Measurements from ENCODE around the gene C5AR1. TPM values are rescaled to one million over a fixed set of nuclear protein-coding genes. Genes with fewer than 3 reads are reported as not detected.

Gene C5AR1
- total and polyA plus RNA-seq, 3 donors from 2014 or later, result 3.5 to 6.1 (median 3.9) TPM

GRCh38 chr19:47348819-47349795, 39.4 kb downstream of the C5AR1 start, which contains the start of gene DHX34:
DHX34 (plus strand) TSS chr19:47349315; CDS start chr19:47353031, 3,716 bp downstream.
- H3K9me3 ChIP-seq, result no peaks in the 10 kb centered on the region
- H3K27me3 ChIP-seq, result no peaks in the 10 kb centered on the region
- peak; percentile 98 for DNase-seq
- no peaks in the 10 kb centered on the region for H3K36me3 ChIP-seq (ENCODE audit: low read depth, missing control alignments)
- peak within 1 kb of the TSS; percentile 71 to 73 for H3K4me3 ChIP-seq
- WGBS, 2 donors, result 3% methylated on average over 47 to 62 of the region's 63 CpGs
- H3K4me1 ChIP-seq, result peaks cover 8% of the 10 kb centered on the region
- peak within 1 kb of the TSS; percentile 10 to 57 for H3K27ac ChIP-seq
- peak; percentile 99 to 100 (median 100) for TF ChIP-seq CTCF (IDR thresholded peaks at IDR 0.05)
- TF ChIP-seq POLR2A (IDR thresholded peaks at IDR 0.05), result no peak
- intact Hi-C loops (cut with DNase I; ENCODE audit: low total_unique reads), result no loop called here

- no peaks in the 10 kb centered on the region for H3K36me3 ChIP-seq (ENCODE audit: low read depth, missing control alignments)
- no peak overlapping the region for H3K27ac ChIP-seq
- intact Hi-C loops (cut with DNase I; ENCODE audit: low total_unique reads), result no loop called here
- no peaks in the 10 kb centered on the region for H3K9me3 ChIP-seq
- H3K4me1 ChIP-seq, result peaks cover 8% of the 10 kb centered on the region
- TF ChIP-seq POLR2A (IDR thresholded peaks at IDR 0.05) (no peak), CTCF (IDR thresholded peaks at IDR 0.05) (no peak)
- H3K4me3 ChIP-seq, result no peak overlapping the region
- no peak for DNase-seq
- 76 to 87% methylated on average over 6 of the region's 6 CpGs for WGBS, 2 donors
- H3K27me3 ChIP-seq, result no peaks in the 10 kb centered on the region
These were observed 41.0 kb downstream of the C5AR1 start for GRCh38 chr19:47350630-47351029.

GRCh38 chr19:47351548-47351947, 41.9 kb downstream of the C5AR1 start:
- Histone ChIP-seq H3K4me1 (peaks cover 8% of the 10 kb centered on the region), H3K27ac (no peak overlapping the region), H3K4me3 (no peak overlapping the region), H3K36me3 (ENCODE audit: low read depth, missing control alignments) (no peaks in the 10 kb centered on the region), H3K9me3 (no peaks in the 10 kb centered on the region), H3K27me3 (no peaks in the 10 kb centered on the region)
- no peak for TF ChIP-seq POLR2A (IDR thresholded peaks at IDR 0.05)
- no peak for TF ChIP-seq CTCF (IDR thresholded peaks at IDR 0.05)
- DNase-seq, result no peak
- WGBS, 2 donors, result 74 to 78% methylated on average over 3 of the region's 3 CpGs
- intact Hi-C loops (cut with DNase I; ENCODE audit: low total_unique reads), result no loop called here

- Histone ChIP-seq H3K27me3 (no peaks in the 10 kb centered on the region), H3K9me3 (no peaks in the 10 kb centered on the region), H3K4me1 (peaks cover 8% of the 10 kb centered on the region), H3K27ac (no peak overlapping the region), H3K36me3 (ENCODE audit: low read depth, missing control alignments) (no peaks in the 10 kb centered on the region), H3K4me3 (no peak overlapping the region)
- no peak for TF ChIP-seq POLR2A (IDR thresholded peaks at IDR 0.05)
- no peak for TF ChIP-seq CTCF (IDR thresholded peaks at IDR 0.05)
- intact Hi-C loops (cut with DNase I; ENCODE audit: low total_unique reads), result no loop called here
- WGBS, 2 donors, result 66 to 78% methylated on average over 2 of the region's 2 CpGs
- no peak for DNase-seq
These were observed 42.4 kb downstream of the C5AR1 start for GRCh38 chr19:47352095-47352494.

All from testis (tissue), 3 donors.